ENCODE data around the gene WDFY4. TPM values are rescaled to one million over a fixed set of nuclear protein-coding genes. Genes with fewer than 3 reads are reported as not detected.

WDFY4 gene
- total RNA-seq, 1 experiment from 2014 or later, result 0.16 TPM

- H3K4me1 ChIP-seq (replicated peaks), result peaks cover 57% of the 10 kb centered on the region
- H3K4me3 ChIP-seq, result no peak overlapping the region
- no peak for DNase-seq (ENCODE audit: low read depth in 1 of 2, low spot score in 2 of 2)
- H3K9me3 ChIP-seq (replicated peaks), result no peaks in the 10 kb centered on the region
- 0 out of 2 replicates have a peak overlapping the region, but pooled peaks have one; percentile 86 for H3K27ac ChIP-seq
- H3K36me3 ChIP-seq, result no peaks in the 10 kb centered on the region
- H3K27me3 ChIP-seq (replicated peaks), result no peaks in the 10 kb centered on the region
Observed at GRCh38 chr10:48801001-48801421, 116.3 kb downstream of the WDFY4 start.

- Histone ChIP-seq H3K27me3 (replicated peaks) (no peaks in the 10 kb centered on the region), H3K9me3 (replicated peaks) (no peaks in the 10 kb centered on the region), H3K36me3 (no peaks in the 10 kb centered on the region), H3K4me3 (no peak overlapping the region), H3K27ac (no peak overlapping the region), H3K4me1 (replicated peaks) (peaks cover 54% of the 10 kb centered on the region)
- no peak for DNase-seq (ENCODE audit: low read depth in 1 of 2, low spot score in 2 of 2)
Observed at GRCh38 chr10:48802611-48803071, 118.0 kb downstream of the WDFY4 start.

GRCh38 chr10:48803801-48804584, 119.3 kb downstream of the WDFY4 start:
- peaks cover 40% of the 10 kb centered on the region for H3K4me1 ChIP-seq (replicated peaks)
- H3K27me3 ChIP-seq (replicated peaks), result no peaks in the 10 kb centered on the region
- no peak overlapping the region for H3K4me3 ChIP-seq
- H3K27ac ChIP-seq, result no peak overlapping the region
- no peaks in the 10 kb centered on the region for H3K36me3 ChIP-seq
- DNase-seq (ENCODE audit: low read depth in 1 of 2, low spot score in 2 of 2), result no peak
- no peaks in the 10 kb centered on the region for H3K9me3 ChIP-seq (replicated peaks)

GRCh38 chr10:48804740-48805182, 120.1 kb downstream of the WDFY4 start:
- no peak overlapping the region; the same call in 1 of the 2 replicates for H3K27ac ChIP-seq
- no peak overlapping the region for H3K4me3 ChIP-seq
- no peaks in the 10 kb centered on the region for H3K27me3 ChIP-seq (replicated peaks)
- DNase-seq (ENCODE audit: low read depth in 1 of 2, low spot score in 2 of 2), result no peak
- no peaks in the 10 kb centered on the region for H3K36me3 ChIP-seq
- peaks cover 33% of the 10 kb centered on the region for H3K4me1 ChIP-seq (replicated peaks)
- no peaks in the 10 kb centered on the region for H3K9me3 ChIP-seq (replicated peaks)

- Histone ChIP-seq H3K4me1 (replicated peaks) (peaks cover 26% of the 10 kb centered on the region), H3K9me3 (replicated peaks) (no peaks in the 10 kb centered on the region), H3K27ac (no peak overlapping the region), H3K27me3 (replicated peaks) (no peaks in the 10 kb centered on the region), H3K36me3 (no peaks in the 10 kb centered on the region), H3K4me3 (no peak overlapping the region)
- DNase-seq (ENCODE audit: low read depth in 1 of 2, low spot score in 2 of 2), result no peak
Observed at GRCh38 chr10:48805411-48805810, 120.7 kb downstream of the WDFY4 start.

GRCh38 chr10:48805848-48806247, 121.2 kb downstream of the WDFY4 start:
- H3K9me3 ChIP-seq (replicated peaks), result no peaks in the 10 kb centered on the region
- DNase-seq (ENCODE audit: low read depth in 1 of 2, low spot score in 2 of 2), result no peak
- H3K27ac ChIP-seq, result no peak overlapping the region

GRCh38 chr10:48806342-48806741, 121.7 kb downstream of the WDFY4 start:
- Histone ChIP-seq H3K27ac (no peak overlapping the region), H3K27me3 (replicated peaks) (no peaks in the 10 kb centered on the region), H3K4me3 (no peak overlapping the region), H3K4me1 (replicated peaks) (peaks cover 24% of the 10 kb centered on the region), H3K36me3 (no peaks in the 10 kb centered on the region), H3K9me3 (replicated peaks) (no peaks in the 10 kb centered on the region)
- no peak for DNase-seq (ENCODE audit: low read depth in 1 of 2, low spot score in 2 of 2)

More at GRCh38 chr10:48805848-48806247, 121.2 kb downstream of the WDFY4 start:
- Histone ChIP-seq H3K36me3 (no peaks in the 10 kb centered on the region), H3K4me1 (replicated peaks) (peaks cover 24% of the 10 kb centered on the region), H3K27me3 (replicated peaks) (no peaks in the 10 kb centered on the region), H3K4me3 (no peak overlapping the region)

- Histone ChIP-seq H3K27me3 (replicated peaks) (no peaks in the 10 kb centered on the region), H3K27ac (no peak overlapping the region)
- DNase-seq (ENCODE audit: low read depth in 1 of 2, low spot score in 2 of 2), result no peak
Observed at GRCh38 chr10:48807791-48808470, 123.3 kb downstream of the WDFY4 start.

GRCh38 chr10:48809261-48809660, 124.6 kb downstream of the WDFY4 start:
- Histone ChIP-seq H3K9me3 (replicated peaks) (no peaks in the 10 kb centered on the region), H3K27ac (no peak overlapping the region), H3K36me3 (no peaks in the 10 kb centered on the region), H3K27me3 (replicated peaks) (no peaks in the 10 kb centered on the region), H3K4me1 (replicated peaks) (peaks cover 31% of the 10 kb centered on the region), H3K4me3 (no peak overlapping the region)
- no peak for DNase-seq (ENCODE audit: low read depth in 1 of 2, low spot score in 2 of 2)

More at GRCh38 chr10:48807791-48808470, 123.3 kb downstream of the WDFY4 start:
- Histone ChIP-seq H3K4me3 (no peak overlapping the region), H3K9me3 (replicated peaks) (no peaks in the 10 kb centered on the region), H3K36me3 (no peaks in the 10 kb centered on the region), H3K4me1 (replicated peaks) (peaks cover 35% of the 10 kb centered on the region)

GRCh38 chr10:48811461-48811860, 126.8 kb downstream of the WDFY4 start:
- H3K27me3 ChIP-seq (replicated peaks), result no peaks in the 10 kb centered on the region
- H3K4me3 ChIP-seq, result no peak overlapping the region
- H3K4me1 ChIP-seq (replicated peaks), result peaks cover 19% of the 10 kb centered on the region
- no peak for DNase-seq (ENCODE audit: low read depth in 1 of 2, low spot score in 2 of 2)
- H3K27ac ChIP-seq, result peak overlapping the region; percentile 83
- H3K9me3 ChIP-seq (replicated peaks), result no peaks in the 10 kb centered on the region
- no peaks in the 10 kb centered on the region for H3K36me3 ChIP-seq

- Histone ChIP-seq H3K4me1 (replicated peaks) (peaks cover 19% of the 10 kb centered on the region), H3K9me3 (replicated peaks) (no peaks in the 10 kb centered on the region), H3K36me3 (no peaks in the 10 kb centered on the region), H3K27ac (peak overlapping the region; percentile 83), H3K4me3 (no peak overlapping the region), H3K27me3 (replicated peaks) (no peaks in the 10 kb centered on the region)
- peak in 1 of 2 experiments; percentile 47 for DNase-seq (ENCODE audit: low read depth in 1 of 2, low spot score in 2 of 2)
Observed at GRCh38 chr10:48811917-48812316, 127.2 kb downstream of the WDFY4 start.

GRCh38 chr10:48813291-48813690, 128.6 kb downstream of the WDFY4 start:
- no peaks in the 10 kb centered on the region for H3K9me3 ChIP-seq (replicated peaks)
- no peak for DNase-seq (ENCODE audit: low read depth in 1 of 2, low spot score in 2 of 2)

GRCh38 chr10:48813825-48814224, 129.2 kb downstream of the WDFY4 start:
- Histone ChIP-seq H3K36me3 (no peaks in the 10 kb centered on the region), H3K4me3 (no peak overlapping the region), H3K9me3 (replicated peaks) (no peaks in the 10 kb centered on the region), H3K27me3 (replicated peaks) (no peaks in the 10 kb centered on the region), H3K27ac (no peak overlapping the region), H3K4me1 (replicated peaks) (peaks cover 19% of the 10 kb centered on the region)
- no peak for DNase-seq (ENCODE audit: low read depth in 1 of 2, low spot score in 2 of 2)

More at GRCh38 chr10:48813291-48813690, 128.6 kb downstream of the WDFY4 start:
- H3K36me3 ChIP-seq, result no peaks in the 10 kb centered on the region
- H3K27ac ChIP-seq, result no peak overlapping the region
- H3K27me3 ChIP-seq (replicated peaks), result no peaks in the 10 kb centered on the region
- peaks cover 19% of the 10 kb centered on the region for H3K4me1 ChIP-seq (replicated peaks)
- no peak overlapping the region for H3K4me3 ChIP-seq

- no peak overlapping the region for H3K4me3 ChIP-seq
- H3K27ac ChIP-seq, result no peak overlapping the region
- H3K36me3 ChIP-seq, result no peaks in the 10 kb centered on the region
- peaks cover 19% of the 10 kb centered on the region for H3K4me1 ChIP-seq (replicated peaks)
- no peaks in the 10 kb centered on the region for H3K9me3 ChIP-seq (replicated peaks)
- DNase-seq (ENCODE audit: low read depth in 1 of 2, low spot score in 2 of 2), result no peak
- H3K27me3 ChIP-seq (replicated peaks), result no peaks in the 10 kb centered on the region
Observed at GRCh38 chr10:48814933-48815332, 130.3 kb downstream of the WDFY4 start.

Measured in SJSA1 (cell line).